Panc1 (cell line): ENCODE results near the gene SRP68. TPM values are rescaled to one million over a fixed set of nuclear protein-coding genes. Genes with fewer than 3 reads are reported as not detected.
"Not testable (repeated sequence)": the region's sequence is repeated elsewhere in the genome, so short reads cannot be mapped to it uniquely, and the experiment has no call there.

ENCODE experiments used
- ATAC-seq: fragments of 200-7000 bp; cut with Tn5 transposase; 2 replicates; pipeline ENCODE4 v1.9.1; 2020; ENCODE audit warnings: mild to moderate bottlenecking, moderate library complexity
- BruUV-seq: library from RNA; stranded (reverse); fragments of 400-500 nt; replicated peaks from 2 replicates; lab custom pipeline; 2021; lab: Mats Ljungman, UMichigan
- CTCF ChIA-PET: fragments of 300-600 bp; sonication (Branson Sonifier 250); formaldehyde crosslinking; loops from one replicate; lab custom pipeline; 2022; ENCODE audit warnings: antibody characterized with exemption; lab: Charles Lee
- POLR2A ChIA-PET: fragments of 300-600 bp; sonication (Branson Sonifier 250); formaldehyde crosslinking; loops from one replicate; lab custom pipeline; 2022; ENCODE audit warnings: antibody characterized with exemption; lab: Charles Lee
- DNase-seq: peaks from one replicate; pipeline ENCODE4 v3.0.0-alpha.2; 2010; ENCODE audit warnings: low read depth, low spot score
- H3K27ac ChIP-seq: 2 replicates; pipeline ENCODE4 v1.5.1; 2011; ENCODE audit warnings: mild to moderate bottlenecking, low read length, inconsistent platforms
- H3K27me3 ChIP-seq: fragments of 200-500 bp; sonication (Bioruptor generic); 2 replicates; pipeline ENCODE4 v1.6.0; 2014; ENCODE audit warnings: low read length, inconsistent platforms; ENCODE audit not compliant: control insufficient read depth, insufficient read depth
- H3K36me3 ChIP-seq: fragments of 200-500 bp; sonication (Bioruptor generic); 2 replicates; pipeline ENCODE4 v1.5.1; 2014; ENCODE audit warnings: inconsistent platforms, mild to moderate bottlenecking, low read length, moderate library complexity; ENCODE audit not compliant: control insufficient read depth, insufficient read depth
- H3K4me1 ChIP-seq: 2 replicates; pipeline ENCODE4 v1.5.1; 2011; ENCODE audit warnings: inconsistent platforms, mild to moderate bottlenecking, low read length, moderate library complexity; ENCODE audit not compliant: control insufficient read depth, insufficient read depth
- H3K4me3 ChIP-seq, 2 experiments: 2 replicates each; pipeline ENCODE4 v1.5.1; 2011 to 2012; ENCODE audit warnings: low read depth in 2 of 2, low read length in 2 of 2, mild to moderate bottlenecking in 2 of 2, inconsistent platforms in 1 of 2, moderate library complexity in 1 of 2
- H3K9me3 ChIP-seq: fragments of 200-500 bp; sonication (Bioruptor generic); 2 replicates; pipeline ENCODE4 v1.5.1; 2014; ENCODE audit warnings: low read depth, mild to moderate bottlenecking, inconsistent platforms, low read length, moderate library complexity; ENCODE audit not compliant: control insufficient read depth, insufficient read depth
- CTCF ChIP-seq: fragments of 450-650 bp; IDR thresholded peaks from 2 replicates; pipeline ENCODE4 v1.5.1; 2017; ENCODE audit warnings: mild to moderate bottlenecking
- POLR2AphosphoS5 ChIP-seq: IDR thresholded peaks from 2 replicates; pipeline ENCODE4 v1.6.1; 2012; ENCODE audit warnings: mild to moderate bottlenecking, low read depth, low read length, moderate library complexity
- REST ChIP-seq, 2 experiments: IDR thresholded peaks; 2 replicates each; pipeline ENCODE4 v1.6.1; 2011 to 2012; ENCODE audit warnings: low read depth in 2 of 2, control low read depth in 1 of 2, low read length in 1 of 2, mild to moderate bottlenecking in 1 of 2, moderate library complexity in 1 of 2; ENCODE audit not compliant: insufficient read depth in 1 of 2
- SIN3A ChIP-seq: IDR thresholded peaks from 2 replicates; pipeline ENCODE4 v1.6.1; 2012; ENCODE audit warnings: low read depth, mild to moderate bottlenecking, low read length, moderate library complexity, borderline replicate concordance; ENCODE audit not compliant: insufficient read depth
- TCF7L2 ChIP-seq: IDR thresholded peaks from 2 replicates; pipeline ENCODE4 v1.6.1; 2011; ENCODE audit warnings: mild to moderate bottlenecking, low read depth, low read length, inconsistent platforms
- in situ Hi-C: cut with HindIII; loops from 2 replicates; pipeline ENCODE4 v1.10.0; 2016; ENCODE audit warnings: low sequenced_read_pairs, low pct_unique_long_range_greater_than_20kb
- intact Hi-C: fragments of 100-400 bp; cut with micrococcal nuclease; formaldehyde crosslinking; loops from one replicate; pipeline ENCODE4 v1.10.0; 2022; ENCODE audit not compliant: unreplicated experiment
- total RNA-seq: library from RNA; stranded (reverse); gene quantifications from one replicate; pipeline ENCODE4 v1.2.1, GENCODE V29; 2021; ENCODE audit not compliant: unreplicated experiment

The SRP68 gene
- total RNA-seq, 1 experiment from 2014 or later = 100 TPM

- intact Hi-C loops (no loop called here), in situ Hi-C loops (no loop called here)
- H3K36me3 ChIP-seq = peaks cover 26% of the 10 kb centered on the region
- DNase-seq (no peak), ATAC-seq (no peak)
- ChIA-PET CTCF (interaction anchor here (0.6 to 0.7 kb wide), 2 partner anchors 11 to 48 kb away, joined by 3 to 5 read pairs; no protein-coding TSS in a partner anchor), POLR2A (interaction anchor here (0.7 kb wide), 1 partner anchor 36 kb away, joined by 12 read pairs; no protein-coding TSS in a partner anchor)
- H3K4me3 ChIP-seq = no peak overlapping the region
- BruUV-seq = no TSS peak
- no peak overlapping the region for H3K27ac ChIP-seq
- H3K9me3 ChIP-seq = no peaks in the 10 kb centered on the region
- no peaks in the 10 kb centered on the region for H3K27me3 ChIP-seq
- TF ChIP-seq POLR2AphosphoS5 (no peak), TCF7L2 (no peak), SIN3A (no peak), REST (IDR thresholded peaks at IDR 0.05; ENCODE audit: insufficient read depth in 1 of 2, low read depth in 2 of 2, low read length in 1 of 2) (no peak), CTCF (no peak)
- no peaks in the 10 kb centered on the region for H3K4me1 ChIP-seq
Observed at GRCh38 chr17:76046064-76046463, 26.3 kb downstream of the SRP68 start.

- DNase-seq, BruUV-seq, CTCF ChIA-PET, in situ Hi-C loops, POLR2A ChIA-PET, H3K4me1 ChIP-seq, ATAC-seq, intact Hi-C loops, H3K4me3 ChIP-seq, H3K27me3 ChIP-seq, H3K9me3 ChIP-seq, H3K27ac ChIP-seq: not testable (repeated sequence)
- peaks cover 35% of the 10 kb centered on the region for H3K36me3 ChIP-seq
Observed at GRCh38 chr17:76044475-76045007, 27.8 kb downstream of the SRP68 start.

- BruUV-seq, POLR2A ChIA-PET, CTCF ChIA-PET: not testable (repeated sequence)
Observed at GRCh38 chr17:76042868-76043267, 29.4 kb downstream of the SRP68 start.

More at GRCh38 chr17:76042868-76043267, 29.4 kb downstream of the SRP68 start:
- H3K27me3 ChIP-seq, intact Hi-C loops, H3K4me1 ChIP-seq, DNase-seq, H3K27ac ChIP-seq, in situ Hi-C loops, H3K4me3 ChIP-seq, H3K9me3 ChIP-seq, ATAC-seq: not testable (repeated sequence)
- H3K36me3 ChIP-seq = peaks cover 38% of the 10 kb centered on the region
